Activated T-cell treated with anti-CD3 and anti-CD28 coated beads, Interleukin-2, amount 50 U/mL, for 4 hours (primary cell): ENCODE measurements around the gene SSBP4. TPM values are rescaled to one million over a fixed set of nuclear protein-coding genes. Genes with fewer than 3 reads are reported as not detected.

ENCODE experiments used
- ATAC-seq, 2 donors: fragments of 200-7000 bp; cut with Tn5 transposase; one replicate each; pipeline ENCODE4 v1.10.0; 2021
- DNase-seq: peaks from one replicate; pipeline ENCODE4 v3.0.0-alpha.2; 2020
- H3K27me3 Mint-ChIP-seq: one replicate; pipeline ENCODE4 v1.8.0; 2021; ENCODE audit warnings: low read depth, mixed read lengths
- H3K36me3 Mint-ChIP-seq: one replicate; pipeline ENCODE4 v1.8.0; 2022; ENCODE audit warnings: mixed read lengths; ENCODE audit not compliant: insufficient read depth
- H3K4me1 Mint-ChIP-seq: one replicate; pipeline ENCODE4 v1.8.0; 2021; ENCODE audit warnings: low read depth, mixed read lengths
- H3K4me3 Mint-ChIP-seq: one replicate; pipeline ENCODE4 v1.8.0; 2021; ENCODE audit warnings: mild to moderate bottlenecking, moderate library complexity, mixed read lengths
- H3K9me3 Mint-ChIP-seq: one replicate; pipeline ENCODE4 v1.8.0; 2021; ENCODE audit warnings: mixed read lengths
- total RNA-seq, 3 donors: library from RNA; stranded (reverse); gene quantifications; one replicate each; pipeline ENCODE4 v1.2.1, GENCODE V29; 2021

The SSBP4 gene
- total RNA-seq, 3 donors from 2014 or later, result 119 to 155 (median 135) TPM

GRCh38 chr19:18438331-18439024 lies 19.3 kb downstream of the SSBP4 start:
- Mint-ChIP-seq H3K27me3 (no peaks in the 10 kb centered on the region), H3K4me1 (peaks cover 25% of the 10 kb centered on the region), H3K9me3 (peaks cover 3% of the 10 kb centered on the region), H3K36me3 (peaks cover 2% of the 10 kb centered on the region), H3K4me3 (no peak overlapping the region)
- no peak for DNase-seq
- ATAC-seq, result no peak

- Mint-ChIP-seq H3K4me1 (peaks cover 22% of the 10 kb centered on the region), H3K27me3 (no peaks in the 10 kb centered on the region), H3K9me3 (peaks cover 3% of the 10 kb centered on the region), H3K4me3 (no peak overlapping the region), H3K36me3 (peaks cover 6% of the 10 kb centered on the region)
- DNase-seq, result no peak
- ATAC-seq, result no peak
These were observed 20.1 kb downstream of the SSBP4 start for GRCh38 chr19:18439025-18439909.

GRCh38 chr19:18439910-18440237 lies 20.7 kb downstream of the SSBP4 start:
- ATAC-seq, result no peak
- H3K36me3 Mint-ChIP-seq, result peaks cover 6% of the 10 kb centered on the region
- no peak overlapping the region for H3K4me3 Mint-ChIP-seq
- H3K27me3 Mint-ChIP-seq, result no peaks in the 10 kb centered on the region
- peaks cover 3% of the 10 kb centered on the region for H3K9me3 Mint-ChIP-seq
- H3K4me1 Mint-ChIP-seq, result peaks cover 22% of the 10 kb centered on the region
- DNase-seq, result no peak

- H3K4me1 Mint-ChIP-seq, result peaks cover 22% of the 10 kb centered on the region
- no peak for DNase-seq
- H3K4me3 Mint-ChIP-seq, result no peak overlapping the region
- H3K9me3 Mint-ChIP-seq, result peaks cover 3% of the 10 kb centered on the region
- H3K27me3 Mint-ChIP-seq, result no peaks in the 10 kb centered on the region
- ATAC-seq, result no peak
- H3K36me3 Mint-ChIP-seq, result peaks cover 6% of the 10 kb centered on the region
These were observed 21.2 kb downstream of the SSBP4 start for GRCh38 chr19:18440415-18440877.

GRCh38 chr19:18440936-18441803 lies 22.0 kb downstream of the SSBP4 start:
- H3K36me3 Mint-ChIP-seq, result peaks cover 6% of the 10 kb centered on the region
- ATAC-seq, result no peak
- H3K4me1 Mint-ChIP-seq, result peaks cover 20% of the 10 kb centered on the region
- no peak for DNase-seq
- no peaks in the 10 kb centered on the region for H3K27me3 Mint-ChIP-seq
- peaks cover 3% of the 10 kb centered on the region for H3K9me3 Mint-ChIP-seq
- H3K4me3 Mint-ChIP-seq, result no peak overlapping the region

GRCh38 chr19:18441804-18442788 lies 22.9 kb downstream of the SSBP4 start:
- Mint-ChIP-seq H3K9me3 (peaks cover 3% of the 10 kb centered on the region), H3K4me1 (peaks cover 16% of the 10 kb centered on the region), H3K27me3 (no peaks in the 10 kb centered on the region), H3K36me3 (peaks cover 6% of the 10 kb centered on the region), H3K4me3 (no peak overlapping the region)
- ATAC-seq (no peak), DNase-seq (no peak)

- H3K9me3 Mint-ChIP-seq, result peaks cover 3% of the 10 kb centered on the region
- DNase-seq (no peak), ATAC-seq (no peak)
- no peaks in the 10 kb centered on the region for H3K27me3 Mint-ChIP-seq
- H3K4me3 Mint-ChIP-seq, result no peak overlapping the region
- H3K36me3 Mint-ChIP-seq, result peaks cover 6% of the 10 kb centered on the region
- peaks cover 16% of the 10 kb centered on the region for H3K4me1 Mint-ChIP-seq
These were observed 23.7 kb downstream of the SSBP4 start for GRCh38 chr19:18442941-18443340.

- Mint-ChIP-seq H3K27me3 (no peaks in the 10 kb centered on the region), H3K36me3 (peaks cover 9% of the 10 kb centered on the region), H3K4me1 (peaks cover 17% of the 10 kb centered on the region), H3K4me3 (no peak overlapping the region), H3K9me3 (peaks cover 3% of the 10 kb centered on the region)
- ATAC-seq (no peak), DNase-seq (no peak)
These were observed 24.2 kb downstream of the SSBP4 start for GRCh38 chr19:18443406-18443805.

- Mint-ChIP-seq H3K27me3 (no peaks in the 10 kb centered on the region), H3K36me3 (peaks cover 13% of the 10 kb centered on the region), H3K9me3 (peaks cover 3% of the 10 kb centered on the region), H3K4me1 (peaks cover 18% of the 10 kb centered on the region), H3K4me3 (no peak overlapping the region)
- ATAC-seq (no peak), DNase-seq (no peak)
These were observed 24.6 kb downstream of the SSBP4 start for GRCh38 chr19:18443831-18444230.

GRCh38 chr19:18444513-18444912 lies 25.3 kb downstream of the SSBP4 start:
- H3K4me3 Mint-ChIP-seq, result no peak overlapping the region
- peaks cover 18% of the 10 kb centered on the region for H3K4me1 Mint-ChIP-seq
- H3K36me3 Mint-ChIP-seq, result peaks cover 17% of the 10 kb centered on the region
- ATAC-seq, result no peak
- DNase-seq, result no peak
- H3K9me3 Mint-ChIP-seq, result peaks cover 3% of the 10 kb centered on the region
- H3K27me3 Mint-ChIP-seq, result no peaks in the 10 kb centered on the region

GRCh38 chr19:18445262-18445948 lies 26.2 kb downstream of the SSBP4 start:
- DNase-seq, result no peak
- no peak for ATAC-seq
- H3K4me1 Mint-ChIP-seq, result peaks cover 14% of the 10 kb centered on the region
- peaks cover 19% of the 10 kb centered on the region for H3K36me3 Mint-ChIP-seq
- no peaks in the 10 kb centered on the region for H3K27me3 Mint-ChIP-seq
- peaks cover 3% of the 10 kb centered on the region for H3K9me3 Mint-ChIP-seq
- H3K4me3 Mint-ChIP-seq, result no peak overlapping the region

GRCh38 chr19:18446145-18446810 lies 27.1 kb downstream of the SSBP4 start:
- no peak overlapping the region for H3K4me3 Mint-ChIP-seq

More at GRCh38 chr19:18446145-18446810, 27.1 kb downstream of the SSBP4 start:
- Mint-ChIP-seq H3K4me1 (peaks cover 14% of the 10 kb centered on the region), H3K9me3 (peaks cover 3% of the 10 kb centered on the region), H3K36me3 (peaks cover 21% of the 10 kb centered on the region), H3K27me3 (no peaks in the 10 kb centered on the region)
- no peak for DNase-seq
- no peak for ATAC-seq
